Uterus (tissue), 2 donors: ENCODE data around the gene SPI1.

Experiments used
- CTCF ChIP-seq, 4 experiments: fragments of 200-600 bp in 2 of 4; fragments of 450-650 bp in 2 of 4; sonication (generic) in 2 of 4; IDR thresholded peaks; one replicate each; pipeline ENCODE4 v1.5.1; 2016 to 2019; ENCODE audit warnings: antibody characterized with exemption in 4 of 4, mild to moderate bottlenecking in 2 of 4, moderate library complexity in 1 of 4
- POLR2A ChIP-seq, 2 donors: fragments of 450-650 bp; IDR thresholded peaks; one replicate each; pipeline ENCODE4 v1.6.1; 2016; ENCODE audit warnings: antibody characterized with exemption in 2 of 2, mild to moderate bottlenecking in 1 of 2, moderate library complexity in 1 of 2

- TF ChIP-seq CTCF (IDR thresholded peaks at IDR 0.05) (no peak), POLR2A (IDR thresholded peaks at IDR 0.05) (no peak)
Observed at GRCh38 chr11:47400768-47401279, 22.5 kb upstream of the SPI1 start.
